GM18498 (cell line): ENCODE measurements around the gene C1QTNF4.
A peak's percentile ranks its signal among the peaks of the same experiment; 100 is the strongest.
"Not testable (repeated sequence)": the region's sequence is repeated elsewhere in the genome, so short reads cannot be mapped to it uniquely, and the experiment has no call there.

Experiments used
- ATAC-seq: cut with Tn5 transposase; IDR thresholded peaks from one replicate; pipeline ENCODE4 v1.9.1; 2021; ENCODE audit warnings: mild to moderate bottlenecking, moderate library complexity; ENCODE audit not compliant: unreplicated experiment

C1QTNF4 gene

DNA sequence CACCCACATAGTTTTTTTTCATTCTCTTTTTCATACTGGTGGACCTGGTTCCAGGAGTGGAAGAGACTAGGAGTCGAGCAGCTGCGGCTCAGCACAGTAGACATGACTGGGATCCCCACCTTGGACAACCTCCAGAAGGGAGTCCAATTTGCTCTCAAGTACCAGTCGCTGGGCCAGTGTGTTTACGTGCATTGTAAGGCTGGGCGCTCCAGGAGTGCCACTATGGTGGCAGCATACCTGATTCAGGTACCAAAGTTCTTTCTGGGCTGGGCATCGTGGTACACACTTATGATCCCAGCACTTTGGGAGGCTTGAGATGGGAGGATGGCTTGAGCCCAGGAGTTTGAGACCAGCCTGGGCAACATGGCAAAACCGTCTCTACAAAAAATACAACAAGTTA lies 24.6 kb downstream of the C1QTNF4 start:
- ATAC-seq, result no peak

DNA sequence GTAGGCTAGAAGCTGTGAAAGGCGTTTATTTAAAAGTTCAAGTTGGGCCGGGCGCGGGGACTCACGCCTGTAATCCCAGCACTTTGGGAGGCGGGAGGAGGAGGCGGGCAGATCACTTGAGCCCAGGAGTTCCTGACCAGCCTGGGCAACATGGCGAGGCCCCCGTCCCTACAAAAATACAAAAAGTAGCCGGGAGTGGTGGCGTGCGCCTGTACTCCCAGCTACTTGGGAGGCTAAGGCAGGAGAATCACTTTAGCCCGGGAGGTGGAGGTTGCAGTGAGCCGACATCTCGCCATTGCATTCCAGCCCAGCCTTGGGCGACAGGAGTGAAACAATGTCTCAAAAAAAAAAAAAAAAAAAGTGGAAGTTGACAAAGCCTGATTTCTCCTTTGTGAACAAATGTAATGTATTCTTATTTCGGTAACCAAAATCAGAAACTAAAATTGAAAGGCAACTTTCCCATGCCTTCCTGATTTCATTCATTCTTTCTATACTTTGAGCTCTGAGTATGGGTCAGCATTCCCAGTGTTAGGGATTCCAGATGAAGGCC lies 28.0 kb downstream of the C1QTNF4 start:
- ATAC-seq, result no peak

DNA sequence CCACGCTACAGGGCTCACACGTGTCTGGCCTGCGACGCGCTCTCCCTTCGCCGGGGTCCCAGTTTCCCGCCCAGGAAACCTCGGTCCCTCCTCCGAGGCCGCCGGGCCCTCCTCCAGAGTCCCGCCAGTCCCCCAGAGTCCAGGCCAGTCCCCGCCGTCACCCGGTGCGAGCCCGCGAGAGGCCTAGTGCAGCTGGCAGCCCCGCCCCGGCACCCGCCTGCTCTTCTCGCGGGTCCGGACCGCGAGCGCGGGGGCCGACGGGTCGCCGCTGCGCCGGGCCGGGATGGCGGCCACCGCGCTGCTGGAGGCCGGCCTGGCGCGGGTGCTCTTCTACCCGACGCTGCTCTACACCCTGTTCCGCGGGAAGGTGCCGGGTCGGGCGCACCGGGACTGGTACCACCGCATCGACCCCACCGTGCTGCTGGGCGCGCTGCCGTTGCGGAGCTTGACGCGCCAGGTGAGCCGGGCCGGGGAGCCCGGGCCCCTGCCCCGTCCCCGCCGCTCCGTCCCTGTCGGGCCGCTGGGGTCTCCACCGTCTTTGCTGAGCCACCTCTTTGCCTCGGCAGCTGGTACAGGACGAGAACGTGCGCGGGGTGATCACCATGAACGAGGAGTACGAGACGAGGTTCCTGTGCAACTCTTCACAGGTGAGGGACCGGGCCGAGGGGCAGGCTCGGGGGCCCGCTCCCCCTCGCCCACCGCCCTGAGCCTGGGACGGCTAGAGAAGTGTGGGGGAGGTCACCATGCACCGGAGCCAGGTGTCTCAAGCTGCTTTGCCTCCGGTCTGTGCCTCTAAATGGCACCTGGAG lies 28.7 kb downstream of the C1QTNF4 start, which contains the start of gene PTPMT1:
PTPMT1 (plus strand) TSS at position 260 of the 809 bp plus-strand sequence; CDS start at position 284, 24 bp downstream.
- peak; percentile 93 for ATAC-seq

DNA sequence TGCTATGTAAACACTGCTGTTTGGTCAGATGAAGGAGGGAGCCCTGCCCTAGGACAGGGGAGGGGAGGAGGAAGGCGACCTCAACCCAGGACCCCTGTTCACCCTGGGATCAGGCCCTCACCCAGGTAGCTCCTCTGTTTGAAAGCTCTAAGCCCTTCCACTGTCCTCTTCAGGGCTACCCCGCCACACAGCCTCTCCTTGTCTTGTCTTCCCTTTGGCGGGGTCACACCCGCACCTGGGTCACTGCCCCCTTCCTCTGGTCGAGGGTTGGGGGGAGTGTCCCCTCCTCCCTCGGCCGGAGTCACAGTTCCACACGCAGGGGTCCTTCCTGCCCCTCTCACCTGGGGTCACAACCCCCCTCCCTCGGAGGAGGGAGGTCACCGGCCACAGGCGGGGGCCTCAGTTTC lies 29.3 kb downstream of the C1QTNF4 start:
- ATAC-seq, result peak; percentile 7

DNA sequence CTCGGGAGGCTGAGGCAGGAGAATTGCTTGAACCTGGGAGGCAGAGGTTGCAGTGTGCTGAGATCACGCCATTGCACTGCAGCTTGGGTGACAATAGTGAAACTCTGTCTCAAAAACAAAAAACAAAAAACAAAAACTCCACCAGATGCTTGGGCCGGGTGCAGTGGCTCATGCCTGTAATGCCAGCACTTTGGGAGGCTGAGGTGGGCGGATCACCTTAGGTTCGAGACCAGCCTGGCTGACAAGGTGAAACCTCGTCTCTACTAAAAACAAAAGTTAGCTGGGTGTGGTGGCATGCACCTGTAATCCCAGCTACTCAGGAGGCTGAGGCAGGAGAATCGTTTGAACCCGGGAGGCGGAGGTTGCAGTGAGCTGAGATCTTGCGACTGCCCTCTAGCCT lies 29.8 kb downstream of the C1QTNF4 start:
- not testable (repeated sequence) for ATAC-seq

DNA sequence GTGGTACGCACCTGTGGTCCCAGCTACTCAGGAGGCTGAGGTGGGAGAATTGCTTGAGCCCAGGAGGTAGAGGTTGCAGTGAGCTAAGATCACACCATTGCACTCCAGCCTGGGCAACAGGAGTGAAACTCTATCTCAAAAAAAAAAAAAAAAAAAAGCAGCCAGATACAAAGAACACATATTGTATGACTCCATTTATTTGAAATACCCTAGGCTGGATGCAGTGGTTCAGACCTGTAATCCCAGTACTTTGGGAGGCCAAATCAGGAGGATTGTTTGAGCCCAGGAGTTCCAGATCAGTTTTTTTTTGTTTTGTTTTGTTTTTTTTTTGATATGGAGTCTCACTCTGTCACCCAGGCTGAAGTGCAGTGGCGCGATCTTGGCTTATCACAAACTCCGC lies 31.8 kb downstream of the C1QTNF4 start:
- not testable (repeated sequence) for ATAC-seq

DNA sequence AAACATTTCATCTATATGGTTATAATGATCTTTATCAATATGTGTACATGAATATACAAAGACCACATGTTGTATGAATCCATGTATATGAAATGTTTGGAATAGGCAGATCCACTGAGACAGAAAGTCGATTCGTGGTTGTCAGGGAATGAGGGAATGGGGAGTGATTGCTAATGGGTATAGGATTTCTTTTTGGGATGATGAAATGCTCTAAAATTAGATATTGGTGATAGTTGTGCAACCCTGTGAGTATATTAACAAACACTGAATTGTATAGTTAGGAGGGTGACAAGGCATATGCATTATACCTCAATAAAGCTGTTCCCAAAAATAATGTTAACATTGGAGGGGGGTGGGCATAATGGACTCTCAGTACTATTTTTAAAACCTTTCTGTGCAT lies 33.8 kb downstream of the C1QTNF4 start:
- ATAC-seq, result no peak

DNA sequence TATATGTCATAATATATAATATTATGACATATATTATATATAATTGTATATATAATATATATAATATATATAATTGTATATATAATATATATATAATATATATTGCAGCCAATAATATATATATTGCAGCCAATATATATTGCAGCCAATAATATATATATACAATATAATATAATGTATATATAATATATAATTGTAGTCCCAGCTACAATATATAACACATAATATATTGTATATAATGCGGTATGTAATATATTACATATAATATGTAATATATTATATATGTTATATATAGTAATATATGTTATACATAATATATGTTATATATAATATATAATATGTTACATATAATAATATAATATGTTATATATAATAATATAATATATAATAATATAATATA lies 35.5 kb downstream of the C1QTNF4 start:
- ATAC-seq, result no peak

DNA sequence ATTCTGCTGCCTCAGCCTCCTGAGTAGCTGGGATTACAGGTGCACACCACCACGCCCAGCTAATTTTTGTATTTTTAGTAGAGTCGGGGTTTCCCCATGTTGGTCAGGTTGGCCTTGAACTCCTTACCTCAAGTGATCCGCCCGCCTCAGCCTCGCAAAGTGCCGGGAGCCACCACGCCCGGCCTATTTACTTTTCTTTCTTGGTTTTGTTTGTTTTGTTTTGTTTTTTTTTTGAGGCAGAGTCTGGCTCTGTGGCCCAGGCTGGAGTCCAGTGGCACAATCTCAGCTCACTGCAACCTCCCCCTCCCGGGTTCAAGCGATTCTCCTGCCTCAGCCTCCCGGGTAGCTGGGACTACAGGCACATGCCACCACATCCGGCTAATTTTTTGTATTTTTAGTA lies 37.2 kb downstream of the C1QTNF4 start:
- not testable (repeated sequence) for ATAC-seq

DNA sequence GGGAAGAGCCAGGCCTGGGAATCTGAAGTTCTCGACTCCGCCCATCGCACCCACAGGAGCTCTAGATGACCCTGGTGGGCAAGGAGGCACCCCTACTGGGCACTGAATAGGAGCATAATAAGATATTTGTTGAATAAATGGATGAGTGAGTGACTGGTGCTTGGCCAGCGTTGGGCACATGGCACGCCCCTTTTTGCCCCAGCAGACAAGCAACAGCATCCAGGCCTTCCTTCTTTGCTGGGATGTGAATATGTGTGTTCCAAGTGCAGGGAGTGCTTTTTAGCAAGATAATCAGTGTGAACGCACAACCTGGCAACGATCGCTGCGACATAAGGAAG lies 40.8 kb downstream of the C1QTNF4 start:
- peak; percentile 32 for ATAC-seq

DNA sequence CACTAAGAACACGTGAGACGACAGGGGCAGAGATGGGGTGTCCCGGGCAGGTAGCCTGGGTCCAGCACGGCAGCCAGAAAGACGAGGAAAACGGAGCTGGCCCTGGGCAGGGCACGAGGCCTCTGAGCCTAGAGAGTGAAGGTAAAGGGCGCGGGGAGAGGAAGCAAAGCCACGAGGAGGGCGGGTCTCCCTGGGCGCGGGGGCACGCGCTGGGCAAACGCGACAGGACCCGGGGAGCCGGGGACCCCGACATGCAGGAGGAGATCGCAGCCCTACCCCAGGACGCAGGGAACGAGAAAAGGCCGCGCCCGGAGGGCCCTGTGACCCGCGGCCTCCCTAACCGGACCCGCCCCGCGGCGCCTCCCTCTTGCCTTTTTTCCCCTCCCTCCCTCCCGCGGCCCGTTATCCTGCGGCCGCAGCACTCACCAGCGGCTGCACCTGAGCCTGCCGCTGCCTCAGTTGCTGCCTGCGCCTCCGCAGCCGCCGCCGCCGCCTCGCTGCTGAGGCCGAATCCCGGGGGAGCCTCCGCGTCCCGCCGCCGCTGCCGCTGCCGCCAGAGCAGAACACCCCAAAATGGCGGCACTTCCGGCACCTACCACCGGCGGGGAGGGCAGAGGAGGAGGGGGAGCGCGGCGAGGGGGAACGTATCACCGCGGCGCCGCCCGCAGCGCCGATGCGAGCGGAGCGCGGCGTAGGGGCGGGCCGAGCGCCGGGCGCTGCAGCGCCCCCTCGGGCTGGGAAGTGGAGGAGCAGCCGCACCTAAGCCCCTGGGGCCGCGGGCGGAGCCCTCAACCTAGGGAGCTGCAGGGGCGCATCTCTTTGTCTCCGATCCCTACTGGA lies 41.4 kb downstream of the C1QTNF4 start, which contains the start of gene CELF1:
CELF1 (minus strand) TSS at position 567 of the 840 bp plus-strand sequence. CDS start 53,609 bp downstream, outside the sequence.
- peak; percentile 93 for ATAC-seq

DNA sequence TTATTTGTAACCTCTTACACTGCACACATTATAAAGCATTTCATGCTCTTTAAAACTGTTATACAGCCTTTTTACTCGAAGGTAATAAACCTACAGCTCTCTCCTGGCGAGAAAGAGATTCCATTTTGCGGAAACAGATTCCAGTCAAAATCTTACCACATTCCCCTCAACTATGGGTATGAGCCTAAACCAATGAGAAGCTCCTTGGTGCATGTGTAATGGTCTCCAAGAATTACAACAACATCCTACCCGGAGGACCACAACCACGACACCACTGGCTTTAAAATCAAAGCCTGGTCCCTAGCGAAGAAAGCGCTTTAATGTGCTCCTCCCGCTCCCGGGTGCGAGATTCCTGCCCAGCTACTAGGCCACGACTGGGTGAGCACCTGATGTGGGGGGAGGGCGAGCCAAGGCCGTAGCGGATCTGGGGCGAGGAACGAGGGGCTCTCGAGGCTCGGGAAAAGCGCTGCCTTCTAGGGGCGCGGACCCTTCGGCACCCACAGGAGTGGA lies 42.1 kb downstream of the C1QTNF4 start:
- ATAC-seq, result peak; percentile 3

DNA sequence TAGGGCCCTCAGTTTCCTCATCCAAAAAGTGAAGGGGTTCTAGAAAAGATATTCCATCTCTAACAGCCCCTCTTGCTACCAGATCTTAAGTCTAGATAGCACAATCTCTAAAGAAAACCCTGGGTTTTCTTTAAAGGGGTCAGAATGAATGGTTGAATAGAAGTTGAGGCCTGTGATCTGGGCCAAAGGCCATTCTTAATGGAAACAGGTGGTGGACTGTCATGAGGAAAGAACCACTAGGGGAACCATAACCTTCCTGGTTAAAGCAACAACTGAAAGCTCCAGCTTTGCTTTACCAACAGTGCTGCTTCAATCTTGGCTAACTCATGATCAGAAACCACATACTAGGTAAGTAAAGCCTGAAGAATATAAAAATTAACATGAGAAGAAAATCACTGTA lies 43.1 kb downstream of the C1QTNF4 start:
- ATAC-seq, result no peak

DNA sequence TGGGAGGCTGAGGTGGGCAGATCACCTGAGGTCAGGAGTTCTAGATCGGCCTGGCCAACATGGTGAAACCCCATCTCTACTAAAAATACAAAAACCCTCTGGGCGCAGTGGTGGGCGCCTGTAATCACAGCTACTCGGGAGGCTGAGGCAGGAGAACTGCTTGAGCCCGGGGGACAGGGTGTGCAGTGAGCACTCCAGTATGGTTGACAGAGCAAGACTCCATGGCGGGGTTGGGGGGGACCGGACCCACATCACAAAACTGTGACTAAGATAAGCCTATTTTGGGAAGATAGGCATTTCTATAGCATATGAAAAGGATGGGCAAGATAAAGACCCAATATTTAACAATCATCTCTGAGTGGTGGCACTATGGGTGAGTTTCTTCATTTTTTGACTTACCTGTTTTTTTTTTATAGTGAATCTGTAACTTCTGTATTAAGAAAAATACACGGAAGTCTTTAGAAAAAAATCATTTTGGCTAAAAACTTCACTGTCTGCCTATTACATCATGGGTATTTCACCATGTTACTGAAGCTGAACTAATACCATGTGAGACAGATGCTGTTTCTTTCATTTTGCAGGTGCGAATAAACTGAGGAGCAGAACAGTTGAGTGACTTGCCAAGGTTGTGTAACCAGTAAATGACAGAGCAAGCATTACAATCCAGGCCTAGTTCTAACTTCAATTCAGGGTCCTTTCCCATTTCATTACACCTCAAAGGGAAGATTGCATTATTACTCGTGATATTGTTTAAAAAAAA lies 43.7 kb downstream of the C1QTNF4 start:
- no peak for ATAC-seq

DNA sequence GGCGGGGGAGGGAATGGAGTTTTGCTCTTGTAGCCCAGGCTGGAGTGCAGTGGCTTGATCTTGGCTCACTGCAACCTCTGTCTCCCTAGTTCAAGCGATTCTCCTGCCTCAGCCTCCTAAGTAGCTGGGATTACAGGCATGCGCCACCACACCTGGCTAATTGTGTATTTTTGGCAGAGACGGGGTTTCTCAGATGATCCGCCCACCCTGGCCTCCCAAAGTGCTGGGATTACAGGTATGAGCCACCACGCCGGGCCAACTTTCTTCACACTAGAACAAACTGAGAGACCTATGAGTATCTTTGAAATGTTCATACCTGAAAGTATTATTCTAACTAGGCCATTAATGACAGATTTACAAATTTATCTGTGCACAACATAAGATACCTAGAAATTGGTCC lies 47.9 kb downstream of the C1QTNF4 start:
- not testable (repeated sequence) for ATAC-seq

DNA sequence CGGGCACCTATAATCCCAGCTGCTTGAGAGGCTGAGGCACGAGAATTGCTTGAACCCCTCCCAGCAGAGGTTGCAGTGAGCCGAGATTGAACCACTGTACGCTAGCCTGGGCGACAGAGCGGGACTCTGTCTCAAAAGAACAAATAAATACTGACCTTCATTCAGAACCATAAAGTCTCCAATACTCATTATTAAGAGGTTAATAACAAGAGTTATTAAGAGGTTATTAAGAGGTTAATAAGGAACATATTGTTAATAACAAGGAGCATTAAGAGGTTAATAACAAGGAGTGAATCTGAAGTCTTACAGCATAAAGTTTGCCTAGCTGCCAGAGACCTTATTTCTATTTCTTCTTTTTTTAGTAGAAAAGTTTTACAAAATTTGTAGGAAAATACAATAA lies 48.9 kb downstream of the C1QTNF4 start:
- ATAC-seq, result no peak

DNA sequence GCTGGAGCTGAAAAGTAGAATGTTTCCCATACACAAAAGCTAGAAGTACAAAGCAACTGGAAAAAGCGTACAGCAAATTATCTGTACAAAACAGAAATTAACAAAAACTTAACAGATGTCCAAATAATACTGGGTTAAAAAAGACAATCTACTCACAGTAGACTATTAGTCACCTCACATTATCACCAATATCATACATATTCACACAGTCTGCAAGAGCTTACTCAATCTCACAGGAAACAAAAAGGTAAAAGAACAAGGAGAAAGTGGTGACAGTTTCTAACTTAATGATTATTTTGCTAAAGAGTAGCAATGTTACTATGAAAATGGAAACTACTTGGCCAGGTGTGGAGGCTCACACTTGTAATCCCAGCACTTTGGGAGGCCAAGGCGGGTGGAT lies 53.1 kb downstream of the C1QTNF4 start:
- ATAC-seq, result no peak

DNA sequence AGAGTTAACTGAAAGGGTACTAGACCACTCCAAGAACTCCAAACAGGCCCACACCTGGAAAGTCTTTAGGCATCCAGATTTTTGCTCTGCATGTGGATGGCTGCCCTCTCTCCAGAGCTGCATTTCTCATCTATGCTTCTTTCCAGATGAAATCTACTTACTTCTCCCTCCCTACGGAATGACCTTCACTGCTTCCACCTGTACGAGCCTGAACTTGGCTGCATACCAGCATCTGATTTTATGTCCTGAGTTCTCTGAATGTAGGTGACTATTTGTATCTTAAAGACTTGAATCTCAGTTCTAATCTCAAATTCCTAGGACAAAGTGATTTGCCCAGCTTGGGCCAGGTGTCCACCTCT lies 54.6 kb downstream of the C1QTNF4 start:
- ATAC-seq, result no peak
